Measurements from ENCODE around the gene SF3B4. TPM values are rescaled to one million over a fixed set of nuclear protein-coding genes. Genes with fewer than 3 reads are reported as not detected.

SF3B4 gene
- total RNA-seq, 1 experiment from 2014 or later = 103 TPM

DNA sequence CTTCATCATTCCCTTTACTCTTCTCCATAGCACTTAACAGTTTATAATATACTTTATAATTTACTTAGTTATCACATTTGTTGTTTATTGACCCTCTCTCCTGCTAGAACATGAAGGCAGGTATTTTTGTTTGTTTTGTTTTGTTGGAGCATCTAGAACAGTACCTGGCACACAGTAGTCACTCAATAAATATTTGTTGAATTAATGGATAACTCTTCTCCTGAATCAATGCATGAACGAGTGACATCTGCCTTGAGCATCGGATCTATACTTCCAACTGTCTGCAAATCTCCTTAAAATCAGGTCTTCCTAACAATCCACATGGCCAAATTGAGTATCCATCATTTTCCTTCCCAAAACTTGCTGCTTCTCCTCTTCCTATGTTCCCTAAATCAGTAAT, 44.9 kb upstream of the SF3B4 start:
- Histone ChIP-seq H3K36me3 (ENCODE audit: control insufficient read depth, insufficient read depth, low read length) (no peaks in the 10 kb centered on the region; the same call in none of the 2 replicates), H3K27me3 (replicated peaks; ENCODE audit: control insufficient read depth, insufficient read depth, low read length) (no peaks in the 10 kb centered on the region), H3K9me3 (no peaks in the 10 kb centered on the region), H3K4me3 (ENCODE audit: low read depth, low read length) (no peak overlapping the region), H3K4me1 (no peaks in the 10 kb centered on the region)
- BruUV-seq (replicated peaks) = no TSS peak
- H3K9me3 Mint-ChIP-seq (ENCODE audit: unreplicated experiment) = no peaks in the 10 kb centered on the region
- ChIA-PET POLR2A (no interaction called here), CTCF (no interaction called here)
- no peak overlapping the region for H3K27ac Mint-ChIP-seq (ENCODE audit: unreplicated experiment)
- H3K36me3 Mint-ChIP-seq (ENCODE audit: insufficient read depth, unreplicated experiment) = peaks cover 41% of the 10 kb centered on the region
- DNase-seq = no peak
- H3K4me3 Mint-ChIP-seq (ENCODE audit: unreplicated experiment) = no peak overlapping the region
- intact Hi-C loops (cut with micrococcal nuclease; ENCODE audit: unreplicated experiment) = no loop called here
- H3K27me3 Mint-ChIP-seq (ENCODE audit: insufficient read depth, unreplicated experiment) = no peaks in the 10 kb centered on the region
- TF ChIP-seq, protein P1, sequence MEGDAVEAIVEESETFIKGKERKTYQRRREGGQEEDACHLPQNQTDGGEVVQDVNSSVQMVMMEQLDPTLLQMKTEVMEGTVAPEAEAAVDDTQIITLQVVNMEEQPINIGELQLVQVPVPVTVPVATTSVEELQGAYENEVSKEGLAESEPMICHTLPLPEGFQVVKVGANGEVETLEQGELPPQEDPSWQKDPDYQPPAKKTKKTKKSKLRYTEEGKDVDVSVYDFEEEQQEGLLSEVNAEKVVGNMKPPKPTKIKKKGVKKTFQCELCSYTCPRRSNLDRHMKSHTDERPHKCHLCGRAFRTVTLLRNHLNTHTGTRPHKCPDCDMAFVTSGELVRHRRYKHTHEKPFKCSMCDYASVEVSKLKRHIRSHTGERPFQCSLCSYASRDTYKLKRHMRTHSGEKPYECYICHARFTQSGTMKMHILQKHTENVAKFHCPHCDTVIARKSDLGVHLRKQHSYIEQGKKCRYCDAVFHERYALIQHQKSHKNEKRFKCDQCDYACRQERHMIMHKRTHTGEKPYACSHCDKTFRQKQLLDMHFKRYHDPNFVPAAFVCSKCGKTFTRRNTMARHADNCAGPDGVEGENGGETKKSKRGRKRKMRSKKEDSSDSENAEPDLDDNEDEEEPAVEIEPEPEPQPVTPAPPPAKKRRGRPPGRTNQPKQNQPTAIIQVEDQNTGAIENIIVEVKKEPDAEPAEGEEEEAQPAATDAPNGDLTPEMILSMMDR (IDR thresholded peaks at IDR 0.05; ENCODE audit: insufficient read depth in 1 of 2, low read depth in 1 of 2, low read length in 1 of 2, severe bottlenecking in 1 of 2, unreplicated experiment in 1 of 2) = no peak
- no peaks in the 10 kb centered on the region for H3K4me1 Mint-ChIP-seq (ENCODE audit: low read depth, unreplicated experiment)

DNA sequence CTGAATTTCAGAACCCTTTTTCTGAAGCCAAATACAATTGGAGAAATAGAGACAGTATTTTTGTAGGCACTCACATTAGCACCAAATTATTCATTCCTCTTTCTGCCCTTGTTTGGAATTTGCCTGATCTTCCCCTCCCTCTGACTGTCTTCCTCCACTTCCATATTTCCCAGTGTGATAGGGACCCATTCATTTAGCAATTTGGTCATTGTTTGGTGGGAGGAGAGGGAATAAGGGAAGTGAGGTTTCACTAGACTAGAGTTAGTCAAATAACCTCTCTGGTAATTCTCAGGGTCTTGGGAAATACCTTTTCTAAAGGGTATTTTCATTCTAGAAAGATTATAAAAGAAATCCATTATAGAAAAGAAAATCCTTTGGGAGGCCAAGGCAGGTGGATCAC, 40.0 kb upstream of the SF3B4 start:
- H3K9me3 Mint-ChIP-seq (ENCODE audit: unreplicated experiment) = no peaks in the 10 kb centered on the region
- no peaks in the 10 kb centered on the region for H3K9me3 ChIP-seq
- no peak overlapping the region for H3K4me3 Mint-ChIP-seq (ENCODE audit: unreplicated experiment)
- H3K4me3 ChIP-seq (ENCODE audit: low read depth, low read length) = no peak overlapping the region
- H3K36me3 Mint-ChIP-seq (ENCODE audit: insufficient read depth, unreplicated experiment) = peaks cover 43% of the 10 kb centered on the region
- H3K4me1 ChIP-seq = no peaks in the 10 kb centered on the region
- TF ChIP-seq, protein P1 (IDR thresholded peaks at IDR 0.05; ENCODE audit: insufficient read depth in 1 of 2, low read depth in 1 of 2, low read length in 1 of 2, severe bottlenecking in 1 of 2, unreplicated experiment in 1 of 2) = no peak
- H3K36me3 ChIP-seq (ENCODE audit: control insufficient read depth, insufficient read depth, low read length) = 0 out of 2 replicates have a peak, but pooled peaks cover 5% of the 10 kb centered on the region
- H3K27me3 ChIP-seq (replicated peaks; ENCODE audit: control insufficient read depth, insufficient read depth, low read length) = no peaks in the 10 kb centered on the region
- H3K4me1 Mint-ChIP-seq (ENCODE audit: low read depth, unreplicated experiment) = no peaks in the 10 kb centered on the region
- BruUV-seq (replicated peaks) = no TSS peak
- ChIA-PET POLR2A (no interaction called here), CTCF (no interaction called here)
- no peaks in the 10 kb centered on the region for H3K27me3 Mint-ChIP-seq (ENCODE audit: insufficient read depth, unreplicated experiment)
- DNase-seq = no peak
- intact Hi-C loops (cut with micrococcal nuclease; ENCODE audit: unreplicated experiment) = no loop called here
- H3K27ac Mint-ChIP-seq (ENCODE audit: unreplicated experiment) = no peak overlapping the region

DNA sequence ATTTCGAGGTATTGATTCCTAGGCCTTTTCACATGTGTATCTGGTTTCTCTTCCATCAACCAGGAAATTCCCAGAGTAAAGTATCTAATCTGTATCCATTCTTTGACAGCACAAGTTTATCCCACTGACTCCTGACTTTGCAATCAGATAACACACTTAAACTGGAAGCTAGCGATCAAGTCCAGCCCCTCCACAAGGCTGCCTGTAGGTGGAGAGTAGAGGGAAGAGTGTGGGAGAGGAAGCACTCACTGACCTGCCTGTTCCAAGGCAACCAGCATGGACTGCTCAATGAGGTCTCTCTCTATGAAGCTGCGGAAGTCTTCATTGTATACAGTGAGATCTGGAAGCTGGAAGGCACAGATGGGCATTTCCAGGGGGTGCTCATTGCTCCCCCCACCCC, 39.4 kb upstream of the SF3B4 start:
- Mint-ChIP-seq H3K4me3 (ENCODE audit: unreplicated experiment) (no peak overlapping the region), H3K27me3 (ENCODE audit: insufficient read depth, unreplicated experiment) (no peaks in the 10 kb centered on the region), H3K36me3 (ENCODE audit: insufficient read depth, unreplicated experiment) (peaks cover 46% of the 10 kb centered on the region), H3K4me1 (ENCODE audit: low read depth, unreplicated experiment) (no peaks in the 10 kb centered on the region), H3K27ac (ENCODE audit: unreplicated experiment) (no peak overlapping the region), H3K9me3 (ENCODE audit: unreplicated experiment) (no peaks in the 10 kb centered on the region)
- Histone ChIP-seq H3K27me3 (replicated peaks; ENCODE audit: control insufficient read depth, insufficient read depth, low read length) (no peaks in the 10 kb centered on the region), H3K9me3 (no peaks in the 10 kb centered on the region), H3K4me3 (ENCODE audit: low read depth, low read length) (no peak overlapping the region), H3K36me3 (ENCODE audit: control insufficient read depth, insufficient read depth, low read length) (0 out of 2 replicates have a peak, but pooled peaks cover 5% of the 10 kb centered on the region), H3K4me1 (no peaks in the 10 kb centered on the region)
- intact Hi-C loops (cut with micrococcal nuclease; ENCODE audit: unreplicated experiment) = no loop called here
- ChIA-PET CTCF (no interaction called here), POLR2A (interaction anchor here (0.6 kb wide), 1 partner anchor 612 kb away, joined by 6 read pairs; no protein-coding TSS in a partner anchor)
- no peak for DNase-seq
- BruUV-seq (replicated peaks) = no TSS peak
- TF ChIP-seq, protein P1 (IDR thresholded peaks at IDR 0.05; ENCODE audit: insufficient read depth in 1 of 2, low read depth in 1 of 2, low read length in 1 of 2, severe bottlenecking in 1 of 2, unreplicated experiment in 1 of 2) = no peak
